ENCODE data around the gene SMARCA2.

GRCh38 chr9:2047916-2048315 is 32.8 kb downstream of the SMARCA2 start:
- TF ChIP-seq SP1 (IDR thresholded peaks at IDR 0.05) (no peak), FOXM1 (IDR thresholded peaks at IDR 0.05; ENCODE audit: borderline replicate concordance) (no peak), BHLHE40 (IDR thresholded peaks at IDR 0.05; ENCODE audit: borderline replicate concordance) (no peak), SUZ12 (IDR thresholded peaks at IDR 0.05) (no peak), HDGF (IDR thresholded peaks at IDR 0.05; ENCODE audit: borderline replicate concordance) (no peak), ARNT (IDR thresholded peaks at IDR 0.05) (no peak), LEF1 (IDR thresholded peaks at IDR 0.05; ENCODE audit: borderline replicate concordance) (no peak), FOXA1 (IDR thresholded peaks at IDR 0.05) (no peak)

Measured in HEK293T (cell line).